NCI-H82 treated with DMSO at 0.1 percent for 48 hours (cell line): ENCODE results near the gene CT45A3.
"Not testable (repeated sequence)": the region's sequence is repeated elsewhere in the genome, so short reads cannot be mapped to it uniquely, and the experiment has no call there.

ENCODE experiments used
- DNase-seq: peaks from one replicate; lab custom pipeline; 2025; ENCODE audit not compliant: unreplicated experiment; lab: John Stamatoyannopoulos, UW

The CT45A3 gene

DNA sequence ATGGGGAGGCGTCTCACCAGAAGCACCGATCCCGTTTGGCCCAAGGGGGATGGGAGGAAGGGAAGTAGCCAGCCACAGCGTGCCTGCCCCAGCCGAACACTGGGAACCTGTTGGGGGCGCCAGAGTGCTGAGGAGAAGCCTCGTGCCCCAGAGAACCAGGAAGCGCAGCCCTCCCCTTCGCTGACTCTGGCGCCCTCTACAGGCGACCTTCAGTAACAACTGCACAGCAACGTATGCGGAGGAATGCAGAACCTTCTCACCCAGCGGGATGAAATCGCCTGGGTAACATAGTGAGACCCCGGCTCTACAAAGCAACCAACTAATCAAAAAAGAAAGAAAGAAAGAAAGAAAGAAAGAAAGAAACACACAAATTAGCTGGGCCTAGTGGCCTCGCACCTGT, at the start of gene CT45A3:
Gene CT45A3, minus strand, starts transcription at position 101 of the 400 bp plus-strand sequence. CDS start 3,747 bp downstream, outside the sequence.
- DNase-seq = not testable (repeated sequence)

DNA sequence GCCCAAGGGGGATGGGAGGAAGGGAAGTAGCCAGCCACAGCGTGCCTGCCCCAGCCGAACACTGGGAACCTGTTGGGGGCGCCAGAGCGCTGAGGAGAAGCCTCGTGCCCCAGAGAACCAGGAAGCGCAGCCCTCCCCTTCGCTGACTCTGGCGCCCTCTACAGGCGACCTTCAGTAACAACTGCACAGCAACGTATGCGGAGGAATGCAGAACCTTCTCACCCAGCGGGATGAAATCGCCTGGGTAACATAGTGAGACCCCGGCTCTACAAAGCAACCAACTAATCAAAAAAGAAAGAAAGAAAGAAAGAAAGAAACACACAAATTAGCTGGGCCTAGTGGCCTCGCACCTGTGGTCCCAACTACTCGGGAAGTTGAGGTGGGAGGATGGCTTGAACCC, 34.7 kb upstream of the CT45A3 start, which contains the start of gene CT45A6:
Gene CT45A6, minus strand, starts transcription at position 101 of the 400 bp plus-strand sequence. CDS start 3,794 bp downstream, outside the sequence.
- not testable (repeated sequence) for DNase-seq

DNA sequence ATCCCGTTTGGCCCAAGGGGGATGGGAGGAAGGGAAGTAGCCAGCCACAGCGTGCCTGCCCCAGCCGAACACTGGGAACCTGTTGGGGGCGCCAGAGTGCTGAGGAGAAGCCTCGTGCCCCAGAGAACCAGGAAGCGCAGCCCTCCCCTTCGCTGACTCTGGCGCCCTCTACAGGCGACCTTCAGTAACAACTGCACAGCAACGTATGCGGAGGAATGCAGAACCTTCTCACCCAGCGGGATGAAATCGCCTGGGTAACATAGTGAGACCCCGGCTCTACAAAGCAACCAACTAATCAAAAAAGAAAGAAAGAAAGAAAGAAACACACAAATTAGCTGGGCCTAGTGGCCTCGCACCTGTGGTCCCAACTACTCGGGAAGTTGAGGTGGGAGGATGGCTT, 17.4 kb upstream of the CT45A3 start, which contains the start of gene CT45A5:
Gene CT45A5, minus strand, starts transcription at position 101 of the 400 bp plus-strand sequence. CDS start 3,774 bp downstream, outside the sequence.
- not testable (repeated sequence) for DNase-seq

- DNase-seq = not testable (repeated sequence)
These were observed 23.3 kb downstream of the CT45A3 start for GRCh38 chrX:135744739-135745138.

DNA sequence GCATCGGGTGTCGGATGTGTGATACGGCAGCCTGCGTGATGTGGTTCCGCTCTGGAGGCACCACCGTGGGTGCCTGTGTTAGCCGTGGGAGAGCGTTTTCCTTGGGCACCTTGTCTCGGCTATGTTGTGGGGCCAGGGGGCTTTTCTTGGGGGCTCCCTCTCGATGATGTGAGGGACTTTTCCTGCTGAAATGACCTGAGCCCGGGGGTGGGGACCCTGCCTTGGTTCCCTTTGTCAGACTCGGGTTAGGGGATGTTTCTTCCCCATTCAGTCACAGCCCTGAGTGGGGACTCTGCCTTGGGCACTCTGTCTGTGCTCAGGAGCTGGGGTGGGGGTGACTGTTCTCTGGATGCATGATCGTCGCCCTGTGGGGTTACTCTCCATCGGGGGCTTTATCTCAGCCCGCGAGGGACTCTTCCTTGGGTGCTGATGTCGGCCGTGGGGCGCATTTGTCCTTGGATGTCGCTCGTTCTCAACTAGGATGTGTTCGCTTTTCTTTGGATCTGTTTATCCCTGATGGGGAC, 26.7 kb downstream of the CT45A3 start:
- DNase-seq = no peak

- DNase-seq = no peak
These were observed 27.3 kb downstream of the CT45A3 start for GRCh38 chrX:135740681-135741149.

- DNase-seq = no peak
These were observed 30.5 kb downstream of the CT45A3 start for GRCh38 chrX:135737366-135738071.

GRCh38 chrX:135734666-135735065, 33.3 kb downstream of the CT45A3 start:
- not testable (repeated sequence) for DNase-seq

- no peak for DNase-seq
These were observed 54.2 kb downstream of the CT45A3 start for GRCh38 chrX:135713795-135714194.

- not testable (repeated sequence) for DNase-seq
These were observed 54.8 kb downstream of the CT45A3 start, which contains the start of gene CT45A1 for GRCh38 chrX:135713183-135713689. Gene CT45A1, plus strand, starts transcription at chrX:135713639. Its CDS starts 5,302 bp downstream, at chrX:135718941.
